SK-N-SH (cell line): ENCODE data around the gene TMEM132D. TPM values are rescaled to one million over a fixed set of nuclear protein-coding genes. Genes with fewer than 3 reads are reported as not detected.

Experiments
- CTCF ChIA-PET: fragments of 300-600, 350-600 bp; formaldehyde crosslinking; extraction: SDS; loops from one replicate; lab custom pipeline; 2021; lab: Yijun Ruan, JAX
- POLR2A ChIA-PET: fragments of 350-600 bp; sonication (Branson Sonifier 250); formaldehyde crosslinking; extraction: SDS; loops from one replicate; lab custom pipeline; 2020; ENCODE audit warnings: antibody characterized with exemption, inconsistent platforms; lab: Yijun Ruan, JAX
- DNase-seq: peaks from one replicate; pipeline ENCODE4 v3.0.0; 2012
- H2AFZ ChIP-seq: fragments of 200-600 bp; sonication (generic); 2 replicates; pipeline ENCODE4 v1.8.1; 2016; ENCODE audit warnings: antibody characterized with exemption, mild to moderate bottlenecking, low read depth
- H3F3A ChIP-seq: fragments of 200-600 bp; sonication (generic); replicated peaks from 2 replicates; pipeline ENCODE3; 2016; ENCODE audit warnings: antibody characterized with exemption, mild to moderate bottlenecking; ENCODE audit not compliant: insufficient read depth
- H3K27ac ChIP-seq, 2 experiments: fragments of 200-500 bp in 1 of 2; fragments of 200-600 bp in 1 of 2; sonication (Bioruptor generic) in 1 of 2; sonication (generic), shearing (Covaris generic) in 1 of 2; 2 replicates each; pipeline versions ENCODE4 v1.5.1 to v1.6.1; 2014 to 2016; ENCODE audit warnings: low read depth in 2 of 2, inconsistent platforms in 1 of 2, low read length in 1 of 2, mild to moderate bottlenecking in 1 of 2, mixed read lengths in 1 of 2
- H3K27me3 ChIP-seq: fragments of 200-600 bp; sonication (generic), shearing (Covaris generic); 2 replicates; pipeline ENCODE4 v1.6.1; 2016; ENCODE audit warnings: mixed run types; ENCODE audit not compliant: insufficient read depth
- H3K36me3 ChIP-seq, 2 experiments: fragments of 200-500 bp in 1 of 2; fragments of 200-600 bp in 1 of 2; sonication (Bioruptor generic) in 1 of 2; sonication (generic) in 1 of 2; replicated peaks in 1 of 2; 2 replicates each; pipeline versions ENCODE3 to v1.5.1; 2014 to 2016; ENCODE audit warnings: low read length in 1 of 2, mild to moderate bottlenecking in 1 of 2; ENCODE audit not compliant: insufficient read depth in 2 of 2, control insufficient read depth in 1 of 2
- H3K4me1 ChIP-seq, 2 experiments: fragments of 200-500 bp in 1 of 2; fragments of 200-600 bp in 1 of 2; sonication (Bioruptor generic) in 1 of 2; sonication (generic), shearing (Covaris generic) in 1 of 2; 2 replicates each; pipeline versions ENCODE4 v1.5.1 to v1.6.1; 2014 to 2016; ENCODE audit warnings: low read depth in 1 of 2, low read length in 1 of 2, mixed run types in 1 of 2; ENCODE audit not compliant: insufficient read depth in 2 of 2, control insufficient read depth in 1 of 2
- H3K4me2 ChIP-seq: fragments of 200-600 bp; sonication (generic), shearing (Covaris generic); 2 replicates; pipeline ENCODE4 v1.6.1; 2017; ENCODE audit warnings: mixed run types
- H3K4me3 ChIP-seq, 2 experiments: fragments of 200-500 bp in 1 of 2; fragments of 200-600 bp in 1 of 2; sonication (Bioruptor generic) in 1 of 2; sonication (generic), shearing (Covaris generic) in 1 of 2; 2 replicates each; pipeline versions ENCODE4 v1.5.1 to v1.8.1; 2014 to 2016; ENCODE audit warnings: low read depth in 2 of 2, inconsistent platforms in 1 of 2, low read length in 1 of 2, mild to moderate bottlenecking in 1 of 2, mixed read lengths in 1 of 2, moderate library complexity in 1 of 2
- H3K79me2 ChIP-seq: fragments of 200-600 bp; sonication (generic); 2 replicates; pipeline ENCODE4 v1.8.1; 2017; ENCODE audit warnings: mild to moderate bottlenecking; ENCODE audit not compliant: insufficient read depth
- H3K9ac ChIP-seq: fragments of 200-600 bp; sonication (generic); 2 replicates; pipeline ENCODE4 v1.6.1; 2017; ENCODE audit warnings: mixed run types
- H3K9me2 ChIP-seq: fragments of 200-600 bp; sonication (generic); 2 replicates; pipeline ENCODE4 v1.6.1; 2017; ENCODE audit warnings: mixed run types
- H3K9me3 ChIP-seq: fragments of 200-600 bp; sonication (generic); 2 replicates; pipeline ENCODE4 v1.6.1; 2017; ENCODE audit warnings: mixed run types, mild to moderate bottlenecking, moderate library complexity
- H4K20me1 ChIP-seq: fragments of 200-600 bp; sonication (generic); 2 replicates; pipeline ENCODE4 v1.6.1; 2017; ENCODE audit warnings: mild to moderate bottlenecking, mixed run types; ENCODE audit not compliant: insufficient read depth
- NFIC ChIP-seq: IDR thresholded peaks from 2 replicates; pipeline ENCODE4 v1.4.0; 2012; ENCODE audit warnings: borderline replicate concordance
- NRF1 ChIP-seq: IDR thresholded peaks from 2 replicates; pipeline ENCODE4 v1.6.1; 2012; ENCODE audit warnings: low read depth, mild to moderate bottlenecking, low read length
- RAD21 ChIP-seq: IDR thresholded peaks from 2 replicates; pipeline ENCODE4 v1.6.1; 2012; ENCODE audit warnings: mild to moderate bottlenecking, low read length
- RXRA ChIP-seq: IDR thresholded peaks from 2 replicates; pipeline ENCODE4 v1.4.0; 2012; ENCODE audit warnings: low read depth, mild to moderate bottlenecking, borderline replicate concordance
- SIN3A ChIP-seq: IDR thresholded peaks from 2 replicates; pipeline ENCODE4 v1.6.1; 2012; ENCODE audit warnings: low read depth, mild to moderate bottlenecking, low read length, moderate library complexity, borderline replicate concordance
- TAF1 ChIP-seq: IDR thresholded peaks from 2 replicates; pipeline ENCODE4 v1.6.1; 2012; ENCODE audit warnings: low read depth, mild to moderate bottlenecking, low read length, moderate library complexity, borderline replicate concordance
- TEAD4 ChIP-seq: IDR thresholded peaks from 2 replicates; pipeline ENCODE4 v1.4.0; 2012; ENCODE audit warnings: mild to moderate bottlenecking, borderline replicate concordance; ENCODE audit not compliant: insufficient read depth
- USF2 ChIP-seq: fragments of 150-350 bp; IDR thresholded peaks from 2 replicates; pipeline ENCODE4 v1.6.1; 2017; ENCODE audit warnings: antibody characterized with exemption, low read length, low read depth, borderline replicate concordance
- YY1 ChIP-seq: IDR thresholded peaks from 2 replicates; pipeline ENCODE4 v1.4.0; 2012; ENCODE audit warnings: low read depth, mild to moderate bottlenecking
- WGBS: methylation state at CpG from one replicate; pipeline ENCODE4 v1.1.6; 2017; ENCODE audit warnings: low lambda C conversion rate; 5-methylcytosine and 5-hydroxymethylcytosine counted together
- polyA plus RNA-seq, 3 experiments: library from polyadenylated mRNA; depleted of rRNA; stranded (reverse); fragments of >200 nt; gene quantifications; 2 replicates each; pipeline ENCODE4 v1.2.3, GENCODE V29; 2012
- TF ChIP-seq, protein P1 (sequence below): IDR thresholded peaks from 2 replicates; pipeline ENCODE4 v1.4.0; 2012; ENCODE audit warnings: low read depth
- TF ChIP-seq, protein P2 (sequence below): IDR thresholded peaks from 2 replicates; pipeline ENCODE4 v1.6.1; 2012; ENCODE audit warnings: mild to moderate bottlenecking, low read depth, low read length, moderate library complexity

The TMEM132D gene
- polyA plus RNA-seq, 1 of the 3 experiments (the other 2 are of a cell fraction) = not detected

GRCh38 chr12:129599406-129599805 lies 304.4 kb downstream of the TMEM132D start (continued):
- TF ChIP-seq USF2 = no peak

DNA sequence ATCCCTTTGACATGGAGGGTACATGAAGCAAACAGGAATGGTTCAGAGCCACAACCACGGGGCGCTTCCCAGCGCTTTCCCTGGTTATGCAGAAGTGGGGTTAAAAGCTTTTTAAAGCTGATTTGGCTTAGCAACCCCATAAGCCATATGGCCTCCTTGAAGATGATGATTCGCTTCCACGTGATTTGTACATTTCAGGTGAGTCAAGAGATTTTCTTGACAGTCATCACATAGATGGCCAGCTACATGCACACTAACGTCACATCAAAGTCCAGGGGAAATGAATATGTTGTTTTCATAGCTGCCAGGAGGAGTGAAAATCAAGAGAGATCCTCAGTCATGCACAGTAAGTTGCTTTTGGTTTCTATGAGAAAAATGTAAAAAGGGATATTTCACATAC lies 309.7 kb downstream of the TMEM132D start:
- Histone ChIP-seq H3K36me3 (no peaks in the 10 kb centered on the region), H3F3A (no peaks in the 10 kb centered on the region), H3K4me2 (no peak overlapping the region), H3K4me1 (no peaks in the 10 kb centered on the region), H3K27ac (no peak overlapping the region), H3K9me2 (no peaks in the 10 kb centered on the region), H3K27me3 (no peaks in the 10 kb centered on the region), H4K20me1 (no peaks in the 10 kb centered on the region), H2AFZ (no peak overlapping the region), H3K4me3 (no peak overlapping the region), H3K79me2 (no peaks in the 10 kb centered on the region), H3K9me3 (no peaks in the 10 kb centered on the region), H3K9ac (no peak overlapping the region)
- CTCF ChIA-PET = no interaction called here
- 14% methylated on average over 6 of the region's 6 CpGs for WGBS
- POLR2A ChIA-PET = no interaction called here
- DNase-seq = no peak
- no peak for TF ChIP-seq SIN3A
- TF ChIP-seq, protein P1, sequence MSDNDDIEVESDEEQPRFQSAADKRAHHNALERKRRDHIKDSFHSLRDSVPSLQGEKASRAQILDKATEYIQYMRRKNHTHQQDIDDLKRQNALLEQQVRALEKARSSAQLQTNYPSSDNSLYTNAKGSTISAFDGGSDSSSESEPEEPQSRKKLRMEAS = no peak
- TF ChIP-seq RXRA = no peak
- no peak for TF ChIP-seq YY1
- no peak for TF ChIP-seq USF2
- no peak for TF ChIP-seq TEAD4
- TF ChIP-seq NRF1 = no peak
- TF ChIP-seq RAD21 = no peak
- TF ChIP-seq, protein P2, sequence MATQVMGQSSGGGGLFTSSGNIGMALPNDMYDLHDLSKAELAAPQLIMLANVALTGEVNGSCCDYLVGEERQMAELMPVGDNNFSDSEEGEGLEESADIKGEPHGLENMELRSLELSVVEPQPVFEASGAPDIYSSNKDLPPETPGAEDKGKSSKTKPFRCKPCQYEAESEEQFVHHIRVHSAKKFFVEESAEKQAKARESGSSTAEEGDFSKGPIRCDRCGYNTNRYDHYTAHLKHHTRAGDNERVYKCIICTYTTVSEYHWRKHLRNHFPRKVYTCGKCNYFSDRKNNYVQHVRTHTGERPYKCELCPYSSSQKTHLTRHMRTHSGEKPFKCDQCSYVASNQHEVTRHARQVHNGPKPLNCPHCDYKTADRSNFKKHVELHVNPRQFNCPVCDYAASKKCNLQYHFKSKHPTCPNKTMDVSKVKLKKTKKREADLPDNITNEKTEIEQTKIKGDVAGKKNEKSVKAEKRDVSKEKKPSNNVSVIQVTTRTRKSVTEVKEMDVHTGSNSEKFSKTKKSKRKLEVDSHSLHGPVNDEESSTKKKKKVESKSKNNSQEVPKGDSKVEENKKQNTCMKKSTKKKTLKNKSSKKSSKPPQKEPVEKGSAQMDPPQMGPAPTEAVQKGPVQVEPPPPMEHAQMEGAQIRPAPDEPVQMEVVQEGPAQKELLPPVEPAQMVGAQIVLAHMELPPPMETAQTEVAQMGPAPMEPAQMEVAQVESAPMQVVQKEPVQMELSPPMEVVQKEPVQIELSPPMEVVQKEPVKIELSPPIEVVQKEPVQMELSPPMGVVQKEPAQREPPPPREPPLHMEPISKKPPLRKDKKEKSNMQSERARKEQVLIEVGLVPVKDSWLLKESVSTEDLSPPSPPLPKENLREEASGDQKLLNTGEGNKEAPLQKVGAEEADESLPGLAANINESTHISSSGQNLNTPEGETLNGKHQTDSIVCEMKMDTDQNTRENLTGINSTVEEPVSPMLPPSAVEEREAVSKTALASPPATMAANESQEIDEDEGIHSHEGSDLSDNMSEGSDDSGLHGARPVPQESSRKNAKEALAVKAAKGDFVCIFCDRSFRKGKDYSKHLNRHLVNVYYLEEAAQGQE = no peak
- TF ChIP-seq TAF1 = no peak
- TF ChIP-seq NFIC = no peak
